H1 (cell line): ENCODE data around the gene OR2T4. TPM values are rescaled to one million over a fixed set of nuclear protein-coding genes. Genes with fewer than 3 reads are reported as not detected.

Experiments
- CTCF ChIA-PET: fragments of 300-600 bp; sonication (Branson Sonifier 250); formaldehyde crosslinking; loops from one replicate; lab custom pipeline; 2021; ENCODE audit not compliant: partially characterized antibody; lab: Charles Lee
- POLR2A ChIA-PET: fragments of 300-600 bp; sonication (Branson Sonifier 250); formaldehyde crosslinking; loops from one replicate; lab custom pipeline; 2021; ENCODE audit warnings: inconsistent platforms; ENCODE audit not compliant: partially characterized antibody; lab: Charles Lee
- DNase-seq, 2 experiments: peaks; one replicate each; pipeline versions ENCODE4 v3.0.0 to v3.0.0-alpha.2; 2010 to 2022; ENCODE audit warnings: low spot score in 2 of 2, low read depth in 1 of 2, mixed read lengths in 1 of 2
- FAIRE-seq: peaks from 2 replicates; lab custom pipeline; 2011; peaks lifted over from hg19 to GRCh38; lab: Jason Lieb, UNC
- H2AFZ ChIP-seq: 2 replicates; pipeline ENCODE4 v1.8.1; 2012; ENCODE audit warnings: low read length, inconsistent platforms
- H2AK5ac ChIP-seq: 2 replicates; pipeline ENCODE4 v1.6.1; 2013; ENCODE audit warnings: low read depth, low read length
- H2BK120ac ChIP-seq: replicated peaks from 2 replicates; pipeline ENCODE3; 2013; ENCODE audit warnings: low read depth, low read length, inconsistent platforms
- H2BK12ac ChIP-seq: 2 replicates; pipeline ENCODE4 v1.6.1; 2013; ENCODE audit warnings: low read depth, low read length
- H2BK15ac ChIP-seq: 2 replicates; pipeline ENCODE4 v1.6.1; 2013; ENCODE audit warnings: low read length
- H2BK20ac ChIP-seq: 2 replicates; pipeline ENCODE4 v1.6.1; 2013; ENCODE audit warnings: low read length
- H2BK5ac ChIP-seq: 2 replicates; pipeline ENCODE4 v1.6.1; 2013; ENCODE audit warnings: low read depth, low read length
- H3K14ac ChIP-seq: 2 replicates; pipeline ENCODE4 v1.6.1; 2013; ENCODE audit warnings: inconsistent platforms; ENCODE audit not compliant: insufficient read length
- H3K18ac ChIP-seq: 2 replicates; pipeline ENCODE4 v1.6.1; 2013; ENCODE audit warnings: low read length; ENCODE audit errors: extremely low read depth
- H3K23ac ChIP-seq: 2 replicates; pipeline ENCODE4 v1.6.1; 2013; ENCODE audit warnings: inconsistent platforms; ENCODE audit not compliant: insufficient read length
- H3K23me2 ChIP-seq: 2 replicates; pipeline ENCODE4 v1.6.1; 2013; ENCODE audit warnings: low read depth, low read length
- H3K27ac ChIP-seq: 2 replicates; pipeline ENCODE4 v1.6.1; 2011; ENCODE audit warnings: low read depth, low read length, inconsistent platforms
- H3K27me3 ChIP-seq, 4 experiments: replicated peaks in 1 of 4; 1 replicate in 1 of 4; 2 replicates in 3 of 4; pipeline versions ENCODE4 v1.6.1 to v1.8.1; 2011 to 2013; ENCODE audit warnings: low read length in 3 of 4, mild to moderate bottlenecking in 3 of 4, inconsistent platforms in 2 of 4, mixed read lengths in 2 of 4, moderate library complexity in 1 of 4; ENCODE audit not compliant: control insufficient read depth in 3 of 4, insufficient read depth in 3 of 4; ENCODE audit errors: extremely low read depth in 1 of 4
- H3K36me3 ChIP-seq, 4 experiments: 2 replicates each; pipeline versions ENCODE4 v1.6.1 to v1.8.1; 2011 to 2013; ENCODE audit warnings: mild to moderate bottlenecking in 4 of 4, low read length in 3 of 4, moderate library complexity in 2 of 4, control low read depth in 1 of 4, inconsistent platforms in 1 of 4; ENCODE audit not compliant: insufficient read depth in 4 of 4, control insufficient read depth in 2 of 4
- H3K4ac ChIP-seq: replicated peaks from 2 replicates; pipeline ENCODE3; 2013; ENCODE audit warnings: low read length, low read depth, mixed read lengths, inconsistent platforms; ENCODE audit not compliant: insufficient read length
- H3K4me1 ChIP-seq, 4 experiments: replicated peaks in 1 of 4; 1 replicate in 1 of 4; 2 replicates in 3 of 4; pipeline versions ENCODE4 v1.6.1 to v1.8.1; 2011 to 2013; ENCODE audit warnings: low read length in 3 of 4, inconsistent platforms in 2 of 4, mixed read lengths in 1 of 4; ENCODE audit not compliant: insufficient read depth in 4 of 4, control insufficient read depth in 3 of 4
- H3K4me2 ChIP-seq, 2 experiments: 2 replicates each; pipeline versions ENCODE4 v1.6.1 to v1.8.1; 2011 to 2013; ENCODE audit warnings: low read depth in 2 of 2, low read length in 2 of 2, control low read depth in 1 of 2, inconsistent platforms in 1 of 2, mild to moderate bottlenecking in 1 of 2; ENCODE audit not compliant: insufficient read depth in 1 of 2
- H3K4me3 ChIP-seq, 4 experiments: fragments of 200-600, 300-600 bp in 1 of 4; sonication (generic), shearing (Covaris generic), sonication (Bioruptor Twin) in 1 of 4; 2 replicates each; pipeline versions ENCODE4 v1.5.1 to v1.8.1; 2011 to 2016; ENCODE audit warnings: low read length in 4 of 4, low read depth in 3 of 4, control low read depth in 2 of 4, inconsistent platforms in 2 of 4, mild to moderate bottlenecking in 2 of 4, mixed read lengths in 1 of 4, moderate library complexity in 1 of 4; ENCODE audit not compliant: insufficient read depth in 2 of 4; ENCODE audit errors: extremely low read depth in 1 of 4
- H3K56ac ChIP-seq: replicated peaks from 2 replicates; pipeline ENCODE3; 2013; ENCODE audit warnings: low read depth, mild to moderate bottlenecking, mixed read lengths, low read length, inconsistent platforms; ENCODE audit not compliant: insufficient read length
- H3K79me1 ChIP-seq: 2 replicates; pipeline ENCODE4 v1.6.1; 2013; ENCODE audit warnings: low read depth, low read length, control low read depth
- H3K79me2 ChIP-seq, 2 experiments: 2 replicates each; pipeline versions ENCODE4 v1.6.1 to v1.8.1; 2012 to 2013; ENCODE audit warnings: low read length in 2 of 2, mild to moderate bottlenecking in 2 of 2, inconsistent platforms in 1 of 2; ENCODE audit not compliant: insufficient read depth in 2 of 2, control insufficient read depth in 1 of 2
- H3K9ac ChIP-seq, 4 experiments: replicated peaks in 1 of 4; 1 replicate in 1 of 4; 2 replicates in 3 of 4; pipeline versions ENCODE4 v1.6.1 to v1.8.1; 2011 to 2013; ENCODE audit warnings: low read depth in 3 of 4, low read length in 3 of 4, control low read depth in 2 of 4, mild to moderate bottlenecking in 2 of 4, moderate library complexity in 2 of 4, inconsistent platforms in 1 of 4; ENCODE audit errors: extremely low read depth in 1 of 4
- H3K9me3 ChIP-seq, 2 experiments: 2 replicates each; pipeline versions ENCODE4 v1.6.1 to v1.8.1; 2012 to 2013; ENCODE audit warnings: mild to moderate bottlenecking in 2 of 2, moderate library complexity in 2 of 2, control low read depth in 1 of 2, inconsistent platforms in 1 of 2, low read depth in 1 of 2, low read length in 1 of 2, mixed read lengths in 1 of 2; ENCODE audit not compliant: insufficient read depth in 2 of 2
- H4K20me1 ChIP-seq, 2 experiments: replicated peaks in 1 of 2; 2 replicates each; pipeline versions ENCODE3 to v1.8.1; 2011 to 2013; ENCODE audit warnings: inconsistent platforms in 2 of 2, low read length in 2 of 2, mild to moderate bottlenecking in 1 of 2; ENCODE audit not compliant: insufficient read depth in 2 of 2, control insufficient read depth in 1 of 2
- H4K5ac ChIP-seq: 2 replicates; pipeline ENCODE4 v1.6.1; 2013; ENCODE audit warnings: low read length, low read depth, mixed read lengths, inconsistent platforms; ENCODE audit not compliant: insufficient read length
- H4K8ac ChIP-seq: 2 replicates; pipeline ENCODE4 v1.8.0; 2013; ENCODE audit warnings: mild to moderate bottlenecking, moderate library complexity, low read length, inconsistent platforms; ENCODE audit not compliant: insufficient read depth; ENCODE audit errors: extremely low read depth
- H4K91ac ChIP-seq: replicated peaks from 2 replicates; pipeline ENCODE3; 2013; ENCODE audit warnings: low read length, mixed read lengths, inconsistent platforms; ENCODE audit not compliant: insufficient read length
- WGBS, 2 experiments: shearing (Covaris generic) in 1 of 2; methylation state at CpG; one replicate each; pipeline versions ENCODE4 v1.1.6 to v1.1.7; 2013 to 2015; ENCODE audit warnings: low lambda C conversion rate in 2 of 2, mixed read lengths in 2 of 2, inconsistent platforms in 1 of 2, low coverage in 1 of 2, missing lambda C conversion rate in 1 of 2; ENCODE audit not compliant: insufficient replicate concordance in 2 of 2, insufficient coverage in 1 of 2, insufficient read length in 1 of 2; ENCODE audit errors: extremely low coverage in 1 of 2, missing lambda C conversion rate in 1 of 2; 5-methylcytosine and 5-hydroxymethylcytosine counted together
- polyA plus RNA-seq, 7 experiments: library from polyadenylated mRNA; depleted of rRNA in 3 of 7; stranded (reverse) in 5 of 7; unstranded in 2 of 7; fragments of >200 nt in 5 of 7; fragments of 200-250 nt in 2 of 7; gene quantifications; 1 replicate in 5 of 7; 2 replicates in 1 of 7; 4 replicates in 1 of 7; pipeline versions ENCODE4 v1.2.1 to v1.2.3, GENCODE V29; 2011 to 2013; ENCODE audit warnings: missing spikeins in 2 of 7, mixed read lengths in 2 of 7
- total RNA-seq: library from RNA; stranded (reverse); fragmentation: NEBNext Ultra II Directional; extraction: Animal tissue kit (Norgen Biotek cat#: 25700); gene quantifications from 2 replicates; pipeline ENCODE4 v1.2.1, GENCODE V29; 2021

The OR2T4 gene
- total and polyA plus RNA-seq, 2 of the 8 experiments (the other 6 are each of a cell fraction or from before 2014, with no cell fraction given) = not detected

DNA sequence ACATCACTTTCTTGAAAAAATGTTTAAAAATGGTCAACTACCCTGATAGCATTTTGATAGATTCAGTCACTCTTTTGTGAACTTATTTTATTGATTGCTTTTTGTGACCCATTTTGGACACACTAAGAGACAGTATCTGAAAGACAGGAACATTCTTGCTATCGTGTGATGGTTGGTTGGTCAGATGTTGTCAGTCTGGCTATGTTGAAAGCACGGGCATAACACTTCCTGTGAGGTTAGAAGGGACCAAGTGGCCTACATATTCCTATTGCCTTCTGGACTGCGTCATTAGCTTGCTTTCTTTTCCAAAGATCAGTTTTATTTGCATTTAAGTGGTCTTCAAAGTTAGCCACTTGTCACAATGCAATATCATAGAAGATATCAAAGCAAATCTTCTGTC, 15.5 kb downstream of the OR2T4 start:
- H2BK12ac ChIP-seq = no peak overlapping the region
- no peak overlapping the region for H2BK120ac ChIP-seq
- H2AK5ac ChIP-seq = no peak overlapping the region
- H3K18ac ChIP-seq = no peak overlapping the region
- DNase-seq = no peak
- 49% methylated on average over 3 of the region's 3 CpGs; no CpG with 5 or more reads in 1 of the 2 experiments for WGBS, 2 experiments
- no peak overlapping the region for H3K23ac ChIP-seq
- no peaks in the 10 kb centered on the region; a peak in 1 of 8 replicates for H3K36me3 ChIP-seq
- POLR2A ChIA-PET = no interaction called here
- no peak overlapping the region for H3K4ac ChIP-seq
- no peaks in the 10 kb centered on the region for H3K79me1 ChIP-seq
- H3K4me2 ChIP-seq = no peak overlapping the region
- H3K27ac ChIP-seq = no peak overlapping the region
- H2BK5ac ChIP-seq = no peak overlapping the region
- no peak overlapping the region for H2AFZ ChIP-seq
- H3K56ac ChIP-seq = no peak overlapping the region
- H2BK20ac ChIP-seq = no peak overlapping the region
- H3K27me3 ChIP-seq = no peaks in the 10 kb centered on the region
- no peaks in the 10 kb centered on the region for H3K4me1 ChIP-seq
- no peak overlapping the region for H4K8ac ChIP-seq
- no peak overlapping the region for H3K9ac ChIP-seq
- H2BK15ac ChIP-seq = no peak overlapping the region
- peaks cover 56 to 60% of the 10 kb centered on the region in 2 experiments for H3K9me3 ChIP-seq
- H3K79me2 ChIP-seq = no peaks in the 10 kb centered on the region
- H3K14ac ChIP-seq = no peak overlapping the region
- no peak overlapping the region for H4K91ac ChIP-seq
- no peak overlapping the region for H3K4me3 ChIP-seq
- H4K20me1 ChIP-seq = no peaks in the 10 kb centered on the region
- CTCF ChIA-PET = no interaction called here
- no peak overlapping the region for H4K5ac ChIP-seq
- FAIRE-seq = no peak
- no peaks in the 10 kb centered on the region for H3K23me2 ChIP-seq
